HEK293 (cell line): ENCODE data around the gene SESN2.

Experiments used
- BCL11B ChIP-seq: fragments of 450-650 bp; formaldehyde crosslinking; IDR thresholded peaks from 2 replicates; pipeline ENCODE4 v1.5.1; 2016; ENCODE audit warnings: low read depth, missing biosample characterization, missing genetic modification characterization
- HOXD13 ChIP-seq: sonication (generic); formaldehyde crosslinking; IDR thresholded peaks from 2 replicates; pipeline ENCODE4 v1.8.0; 2022; ENCODE audit warnings: missing genetic modification reagents, borderline replicate concordance
- YY1 ChIP-seq: fragments of 450-650 bp; formaldehyde crosslinking; IDR thresholded peaks from 2 replicates; pipeline ENCODE4 v1.5.1; 2018; ENCODE audit warnings: missing biosample characterization, missing genetic modification characterization
- ZNF514 ChIP-seq: fragments of 450-650 bp; formaldehyde crosslinking; IDR thresholded peaks from 2 replicates; pipeline ENCODE4 v1.5.1; 2016; ENCODE audit warnings: missing biosample characterization, missing genetic modification characterization
- ZNF549 ChIP-seq: fragments of 450-650 bp; IDR thresholded peaks from 2 replicates; pipeline ENCODE4 v1.5.1; 2018; ENCODE audit warnings: missing biosample characterization, missing genetic modification characterization, mild to moderate bottlenecking, inconsistent platforms, moderate library complexity
- ZNF585B ChIP-seq: fragments of 450-650 bp; formaldehyde crosslinking; IDR thresholded peaks from 2 replicates; pipeline ENCODE4 v1.5.1; 2016; ENCODE audit warnings: missing biosample characterization, missing genetic modification characterization
- ZNF843 ChIP-seq: fragments of 450-650 bp; formaldehyde crosslinking; IDR thresholded peaks from 2 replicates; pipeline ENCODE4 v1.5.1; 2016; ENCODE audit warnings: missing biosample characterization, missing genetic modification characterization
- ZXDB ChIP-seq: fragments of 450-650 bp; formaldehyde crosslinking; IDR thresholded peaks from 2 replicates; pipeline ENCODE4 v1.5.1; 2016; ENCODE audit warnings: missing biosample characterization, missing genetic modification characterization
- TF ChIP-seq, protein P1 (sequence below): fragments of 450-650 bp; formaldehyde crosslinking; IDR thresholded peaks from 2 replicates; pipeline ENCODE4 v1.5.1; 2016; ENCODE audit warnings: missing biosample characterization, missing genetic modification characterization
- TF ChIP-seq, protein P2 (sequence below): IDR thresholded peaks from 2 replicates; pipeline ENCODE4 v1.6.1; 2011; ENCODE audit warnings: mild to moderate bottlenecking, low read depth, low read length, borderline replicate concordance
- TF ChIP-seq, protein P3 (sequence below): fragments of 450-650 bp; formaldehyde crosslinking; IDR thresholded peaks from 2 replicates; pipeline ENCODE4 v1.5.1; 2016; ENCODE audit warnings: missing biosample characterization, missing genetic modification characterization
- TF ChIP-seq, protein P4 (sequence below): fragments of 450-650 bp; formaldehyde crosslinking; IDR thresholded peaks from 2 replicates; pipeline ENCODE4 v1.5.1; 2017; ENCODE audit warnings: missing biosample characterization, missing genetic modification characterization
- TF ChIP-seq, protein P5 (sequence below): sonication (generic); formaldehyde crosslinking; IDR thresholded peaks from 2 replicates; pipeline ENCODE4 v1.8.1; 2022; ENCODE audit warnings: mild to moderate bottlenecking, moderate library complexity, missing genetic modification reagents
- TF ChIP-seq, protein P6 (sequence below): fragments of 450-650 bp; formaldehyde crosslinking; IDR thresholded peaks from 2 replicates; pipeline ENCODE4 v1.5.1; 2016; ENCODE audit warnings: missing biosample characterization, missing genetic modification characterization

DNA sequence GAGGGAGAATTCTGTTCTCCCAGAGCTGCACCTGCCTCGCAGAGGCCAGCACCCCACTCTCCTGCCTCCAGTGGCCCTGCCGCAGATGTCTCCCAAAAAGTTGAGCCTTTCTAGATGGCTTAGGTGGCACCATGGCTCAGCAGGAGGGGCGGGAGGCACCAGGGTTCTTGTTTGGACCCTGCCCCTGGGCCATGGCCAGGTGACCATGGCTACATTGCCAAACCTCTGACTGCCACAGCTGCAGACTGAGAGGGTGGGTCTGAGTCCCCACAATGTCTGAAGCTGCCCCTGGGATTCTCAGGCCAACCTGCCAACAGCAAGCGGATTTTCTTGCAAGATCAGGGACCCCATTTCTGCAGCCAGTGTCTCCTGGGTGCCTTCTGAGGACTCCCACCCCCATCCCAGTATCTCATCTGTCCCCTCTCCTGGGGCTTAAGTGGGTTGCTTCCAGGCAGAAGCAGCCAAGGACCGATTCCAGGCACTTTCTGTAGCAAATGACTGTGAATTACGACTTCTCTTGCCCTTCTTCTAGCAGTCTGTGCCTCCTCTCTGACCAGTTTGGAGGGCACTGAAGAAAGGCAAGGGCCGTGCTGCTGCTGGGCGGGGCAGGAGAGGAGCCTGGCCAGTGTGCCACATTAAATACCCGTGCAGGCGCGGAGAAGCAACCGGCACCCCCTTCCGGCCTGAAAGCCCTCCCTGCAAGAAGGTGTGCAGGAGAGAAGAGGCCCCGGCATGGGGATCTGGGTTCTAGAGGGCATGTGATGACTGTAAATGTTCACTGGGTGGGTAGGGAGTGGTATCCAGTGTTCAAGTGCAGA is 22.5 kb downstream of the SESN2 start:
- TF ChIP-seq, protein P1, sequence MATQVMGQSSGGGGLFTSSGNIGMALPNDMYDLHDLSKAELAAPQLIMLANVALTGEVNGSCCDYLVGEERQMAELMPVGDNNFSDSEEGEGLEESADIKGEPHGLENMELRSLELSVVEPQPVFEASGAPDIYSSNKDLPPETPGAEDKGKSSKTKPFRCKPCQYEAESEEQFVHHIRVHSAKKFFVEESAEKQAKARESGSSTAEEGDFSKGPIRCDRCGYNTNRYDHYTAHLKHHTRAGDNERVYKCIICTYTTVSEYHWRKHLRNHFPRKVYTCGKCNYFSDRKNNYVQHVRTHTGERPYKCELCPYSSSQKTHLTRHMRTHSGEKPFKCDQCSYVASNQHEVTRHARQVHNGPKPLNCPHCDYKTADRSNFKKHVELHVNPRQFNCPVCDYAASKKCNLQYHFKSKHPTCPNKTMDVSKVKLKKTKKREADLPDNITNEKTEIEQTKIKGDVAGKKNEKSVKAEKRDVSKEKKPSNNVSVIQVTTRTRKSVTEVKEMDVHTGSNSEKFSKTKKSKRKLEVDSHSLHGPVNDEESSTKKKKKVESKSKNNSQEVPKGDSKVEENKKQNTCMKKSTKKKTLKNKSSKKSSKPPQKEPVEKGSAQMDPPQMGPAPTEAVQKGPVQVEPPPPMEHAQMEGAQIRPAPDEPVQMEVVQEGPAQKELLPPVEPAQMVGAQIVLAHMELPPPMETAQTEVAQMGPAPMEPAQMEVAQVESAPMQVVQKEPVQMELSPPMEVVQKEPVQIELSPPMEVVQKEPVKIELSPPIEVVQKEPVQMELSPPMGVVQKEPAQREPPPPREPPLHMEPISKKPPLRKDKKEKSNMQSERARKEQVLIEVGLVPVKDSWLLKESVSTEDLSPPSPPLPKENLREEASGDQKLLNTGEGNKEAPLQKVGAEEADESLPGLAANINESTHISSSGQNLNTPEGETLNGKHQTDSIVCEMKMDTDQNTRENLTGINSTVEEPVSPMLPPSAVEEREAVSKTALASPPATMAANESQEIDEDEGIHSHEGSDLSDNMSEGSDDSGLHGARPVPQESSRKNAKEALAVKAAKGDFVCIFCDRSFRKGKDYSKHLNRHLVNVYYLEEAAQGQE (tag by site-specific recombination), result no peak
- TF ChIP-seq, protein P2, sequence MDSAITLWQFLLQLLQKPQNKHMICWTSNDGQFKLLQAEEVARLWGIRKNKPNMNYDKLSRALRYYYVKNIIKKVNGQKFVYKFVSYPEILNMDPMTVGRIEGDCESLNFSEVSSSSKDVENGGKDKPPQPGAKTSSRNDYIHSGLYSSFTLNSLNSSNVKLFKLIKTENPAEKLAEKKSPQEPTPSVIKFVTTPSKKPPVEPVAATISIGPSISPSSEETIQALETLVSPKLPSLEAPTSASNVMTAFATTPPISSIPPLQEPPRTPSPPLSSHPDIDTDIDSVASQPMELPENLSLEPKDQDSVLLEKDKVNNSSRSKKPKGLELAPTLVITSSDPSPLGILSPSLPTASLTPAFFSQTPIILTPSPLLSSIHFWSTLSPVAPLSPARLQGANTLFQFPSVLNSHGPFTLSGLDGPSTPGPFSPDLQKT, result no peak
- TF ChIP-seq ZNF549 (tag by site-specific recombination) (no peak), BCL11B (tag by site-specific recombination) (no peak), ZNF514 (tag by site-specific recombination) (no peak), HOXD13 (CRISPR knock-in tag) (no peak), YY1 (tag by site-specific recombination) (no peak), ZXDB (no peak), ZNF843 (tag by site-specific recombination) (no peak), ZNF585B (tag by site-specific recombination) (no peak)
- TF ChIP-seq, protein P3, sequence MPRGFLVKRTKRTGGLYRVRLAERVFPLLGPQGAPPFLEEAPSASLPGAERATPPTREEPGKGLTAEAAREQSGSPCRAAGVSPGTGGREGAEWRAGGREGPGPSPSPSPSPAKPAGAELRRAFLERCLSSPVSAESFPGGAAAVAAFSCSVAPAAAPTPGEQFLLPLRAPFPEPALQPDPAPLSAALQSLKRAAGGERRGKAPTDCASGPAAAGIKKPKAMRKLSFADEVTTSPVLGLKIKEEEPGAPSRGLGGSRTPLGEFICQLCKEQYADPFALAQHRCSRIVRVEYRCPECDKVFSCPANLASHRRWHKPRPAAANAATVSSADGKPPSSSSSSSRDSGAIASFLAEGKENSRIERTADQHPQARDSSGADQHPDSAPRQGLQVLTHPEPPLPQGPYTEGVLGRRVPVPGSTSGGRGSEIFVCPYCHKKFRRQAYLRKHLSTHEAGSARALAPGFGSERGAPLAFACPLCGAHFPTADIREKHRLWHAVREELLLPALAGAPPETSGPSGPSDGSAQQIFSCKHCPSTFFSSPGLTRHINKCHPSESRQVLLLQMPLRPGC (tag by site-specific recombination), result no peak
- TF ChIP-seq, protein P4, sequence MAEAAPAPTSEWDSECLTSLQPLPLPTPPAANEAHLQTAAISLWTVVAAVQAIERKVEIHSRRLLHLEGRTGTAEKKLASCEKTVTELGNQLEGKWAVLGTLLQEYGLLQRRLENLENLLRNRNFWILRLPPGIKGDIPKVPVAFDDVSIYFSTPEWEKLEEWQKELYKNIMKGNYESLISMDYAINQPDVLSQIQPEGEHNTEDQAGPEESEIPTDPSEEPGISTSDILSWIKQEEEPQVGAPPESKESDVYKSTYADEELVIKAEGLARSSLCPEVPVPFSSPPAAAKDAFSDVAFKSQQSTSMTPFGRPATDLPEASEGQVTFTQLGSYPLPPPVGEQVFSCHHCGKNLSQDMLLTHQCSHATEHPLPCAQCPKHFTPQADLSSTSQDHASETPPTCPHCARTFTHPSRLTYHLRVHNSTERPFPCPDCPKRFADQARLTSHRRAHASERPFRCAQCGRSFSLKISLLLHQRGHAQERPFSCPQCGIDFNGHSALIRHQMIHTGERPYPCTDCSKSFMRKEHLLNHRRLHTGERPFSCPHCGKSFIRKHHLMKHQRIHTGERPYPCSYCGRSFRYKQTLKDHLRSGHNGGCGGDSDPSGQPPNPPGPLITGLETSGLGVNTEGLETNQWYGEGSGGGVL, result no peak
- TF ChIP-seq, protein P5, sequence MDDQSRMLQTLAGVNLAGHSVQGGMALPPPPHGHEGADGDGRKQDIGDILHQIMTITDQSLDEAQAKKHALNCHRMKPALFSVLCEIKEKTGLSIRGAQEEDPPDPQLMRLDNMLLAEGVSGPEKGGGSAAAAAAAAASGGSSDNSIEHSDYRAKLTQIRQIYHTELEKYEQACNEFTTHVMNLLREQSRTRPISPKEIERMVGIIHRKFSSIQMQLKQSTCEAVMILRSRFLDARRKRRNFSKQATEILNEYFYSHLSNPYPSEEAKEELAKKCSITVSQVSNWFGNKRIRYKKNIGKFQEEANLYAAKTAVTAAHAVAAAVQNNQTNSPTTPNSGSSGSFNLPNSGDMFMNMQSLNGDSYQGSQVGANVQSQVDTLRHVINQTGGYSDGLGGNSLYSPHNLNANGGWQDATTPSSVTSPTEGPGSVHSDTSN, result no peak
- TF ChIP-seq, protein P6, sequence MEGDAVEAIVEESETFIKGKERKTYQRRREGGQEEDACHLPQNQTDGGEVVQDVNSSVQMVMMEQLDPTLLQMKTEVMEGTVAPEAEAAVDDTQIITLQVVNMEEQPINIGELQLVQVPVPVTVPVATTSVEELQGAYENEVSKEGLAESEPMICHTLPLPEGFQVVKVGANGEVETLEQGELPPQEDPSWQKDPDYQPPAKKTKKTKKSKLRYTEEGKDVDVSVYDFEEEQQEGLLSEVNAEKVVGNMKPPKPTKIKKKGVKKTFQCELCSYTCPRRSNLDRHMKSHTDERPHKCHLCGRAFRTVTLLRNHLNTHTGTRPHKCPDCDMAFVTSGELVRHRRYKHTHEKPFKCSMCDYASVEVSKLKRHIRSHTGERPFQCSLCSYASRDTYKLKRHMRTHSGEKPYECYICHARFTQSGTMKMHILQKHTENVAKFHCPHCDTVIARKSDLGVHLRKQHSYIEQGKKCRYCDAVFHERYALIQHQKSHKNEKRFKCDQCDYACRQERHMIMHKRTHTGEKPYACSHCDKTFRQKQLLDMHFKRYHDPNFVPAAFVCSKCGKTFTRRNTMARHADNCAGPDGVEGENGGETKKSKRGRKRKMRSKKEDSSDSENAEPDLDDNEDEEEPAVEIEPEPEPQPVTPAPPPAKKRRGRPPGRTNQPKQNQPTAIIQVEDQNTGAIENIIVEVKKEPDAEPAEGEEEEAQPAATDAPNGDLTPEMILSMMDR (tag by site-specific recombination), result no peak
